Activated CD4-positive, alpha-beta T cell treated with anti-CD3 and anti-CD28 coated beads, Interleukin-10, Interleukin-2, amounts not matched to agents 100 ng/mL and 50 ng/mL, durations not matched to agents 16 hours and 8 hours (primary cell): ENCODE data around the gene TXNRD2.

Experiments used
- DNase-seq: peaks from one replicate; pipeline ENCODE4 v3.0.0-alpha.2; 2020

TXNRD2 gene

DNA sequence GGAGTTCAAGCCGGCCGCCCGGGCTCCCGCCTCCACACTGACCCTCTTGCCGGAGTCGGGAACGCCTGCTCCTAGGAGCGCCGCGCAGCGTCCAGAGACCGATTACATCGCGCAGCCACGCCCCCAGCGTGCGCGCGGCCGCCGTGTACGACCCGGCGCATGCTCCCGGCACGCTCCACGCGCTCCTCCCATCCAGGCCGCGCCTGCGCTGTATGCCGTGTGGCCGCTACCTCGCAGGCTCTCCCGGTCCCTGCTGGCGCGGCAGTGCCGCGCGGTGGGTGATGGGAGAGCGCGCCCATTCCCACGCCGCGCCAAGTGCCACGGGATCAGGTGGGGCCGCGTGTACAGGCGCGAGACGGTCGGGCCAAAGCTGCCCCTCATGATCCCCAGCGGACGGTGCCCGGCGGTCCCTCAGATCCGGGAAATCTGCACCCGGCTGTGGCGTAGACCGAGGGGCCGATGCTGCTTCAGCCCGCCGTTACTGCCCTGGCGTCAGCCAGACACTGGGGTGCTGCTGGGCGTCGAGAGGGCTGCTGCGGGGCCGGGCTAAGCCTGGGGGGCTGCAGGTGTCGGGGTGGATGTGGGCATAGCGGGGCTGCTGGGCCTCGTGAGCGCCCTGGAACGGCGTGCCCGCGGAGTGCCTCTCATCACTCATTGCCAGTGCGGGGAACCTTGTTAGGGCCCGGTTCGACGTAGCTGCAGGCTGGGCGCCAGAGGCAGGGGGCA lies 86.7 kb downstream of the TXNRD2 start, which contains the start of the genes GNB1L and RTL10:
Gene GNB1L, minus strand, starts transcription at position 97 of the 726 bp plus-strand sequence. CDS start 33,519 bp downstream, outside the sequence.
Gene RTL10, minus strand, starts transcription at position 97 of the 726 bp plus-strand sequence. CDS start 2,613 bp downstream, outside the sequence.
- DNase-seq: peak; percentile 98

DNA sequence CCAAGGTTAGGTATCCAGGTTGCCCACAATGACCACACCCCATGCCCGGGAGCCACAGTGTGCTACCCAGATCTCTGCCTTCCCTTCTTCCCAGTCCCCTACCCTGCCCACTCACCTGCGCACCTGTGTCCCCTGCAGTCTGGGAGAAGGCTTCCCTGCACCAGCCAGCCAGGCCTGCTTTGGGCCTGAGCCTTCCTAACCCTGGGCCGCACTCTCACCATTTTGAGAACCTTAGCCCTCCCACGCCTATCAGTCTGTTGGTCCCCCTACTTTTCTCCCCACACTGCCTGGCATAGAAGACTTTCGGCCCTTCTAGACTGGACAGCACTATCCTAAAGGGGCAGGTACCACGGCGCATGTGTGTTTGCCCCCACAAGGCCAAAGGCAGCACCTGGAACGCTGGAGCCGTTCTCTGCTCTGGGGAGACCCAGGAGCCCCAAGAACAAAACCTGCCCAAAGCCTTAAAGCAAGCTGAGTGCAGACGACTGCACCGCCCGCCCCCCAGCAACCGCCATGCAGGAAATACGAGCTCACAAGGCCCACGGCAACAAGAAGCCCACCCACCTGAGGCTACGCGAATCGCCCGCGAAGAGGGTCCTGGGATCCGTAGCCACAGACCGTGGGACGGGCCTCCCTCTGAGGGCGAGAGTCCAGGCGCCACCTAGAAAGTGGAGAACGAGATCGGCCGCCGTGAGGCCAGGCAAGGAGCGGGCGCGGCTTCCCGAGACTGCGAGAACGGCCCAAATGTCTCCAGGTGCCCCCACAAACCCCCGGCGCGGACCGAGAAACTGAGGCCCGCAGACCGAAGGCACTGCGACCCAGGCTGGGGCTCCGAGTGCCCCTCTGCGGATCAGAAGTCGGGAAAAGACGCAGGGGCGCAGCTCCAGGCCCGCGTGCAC lies 87.5 kb downstream of the TXNRD2 start:
- no peak for DNase-seq

DNA sequence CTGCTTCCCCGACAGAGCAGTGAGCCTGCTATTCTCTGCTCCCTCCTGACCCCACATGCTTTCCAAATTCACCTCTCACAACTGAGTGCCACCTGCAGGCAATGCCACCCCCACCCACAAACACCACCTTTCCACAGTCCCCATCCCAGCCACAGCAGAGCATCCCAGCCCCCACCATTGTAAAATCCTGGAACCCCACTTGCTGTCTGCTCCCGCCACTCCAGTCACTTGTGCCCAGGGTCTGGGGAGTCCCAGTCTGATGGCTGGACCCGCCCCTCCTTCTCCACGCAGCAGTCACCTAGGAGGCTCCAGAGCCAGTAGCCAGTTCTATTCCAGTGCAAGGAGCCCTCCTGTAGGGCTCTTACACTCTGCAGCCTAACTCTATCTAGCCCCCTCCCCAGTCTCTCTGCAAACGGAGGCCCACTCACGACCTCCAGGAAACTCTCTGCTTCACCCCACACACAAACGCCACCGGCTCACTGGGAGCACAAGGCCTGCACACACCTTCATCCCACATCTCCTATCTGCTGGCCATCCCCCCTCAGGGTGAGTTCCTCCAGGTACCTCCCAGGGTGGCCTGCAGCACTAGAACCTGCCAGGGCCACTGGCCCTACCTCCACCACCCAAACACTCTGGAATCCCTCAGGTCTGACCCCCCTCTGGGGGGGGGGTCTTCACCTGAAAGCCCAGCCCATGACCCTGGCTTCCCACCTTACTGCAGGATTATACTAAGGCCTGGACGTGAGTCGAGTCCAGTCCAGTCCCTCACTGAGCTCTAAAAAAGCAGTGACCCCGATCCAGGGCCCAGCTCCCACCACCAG lies 88.3 kb downstream of the TXNRD2 start:
- no peak for DNase-seq

DNA sequence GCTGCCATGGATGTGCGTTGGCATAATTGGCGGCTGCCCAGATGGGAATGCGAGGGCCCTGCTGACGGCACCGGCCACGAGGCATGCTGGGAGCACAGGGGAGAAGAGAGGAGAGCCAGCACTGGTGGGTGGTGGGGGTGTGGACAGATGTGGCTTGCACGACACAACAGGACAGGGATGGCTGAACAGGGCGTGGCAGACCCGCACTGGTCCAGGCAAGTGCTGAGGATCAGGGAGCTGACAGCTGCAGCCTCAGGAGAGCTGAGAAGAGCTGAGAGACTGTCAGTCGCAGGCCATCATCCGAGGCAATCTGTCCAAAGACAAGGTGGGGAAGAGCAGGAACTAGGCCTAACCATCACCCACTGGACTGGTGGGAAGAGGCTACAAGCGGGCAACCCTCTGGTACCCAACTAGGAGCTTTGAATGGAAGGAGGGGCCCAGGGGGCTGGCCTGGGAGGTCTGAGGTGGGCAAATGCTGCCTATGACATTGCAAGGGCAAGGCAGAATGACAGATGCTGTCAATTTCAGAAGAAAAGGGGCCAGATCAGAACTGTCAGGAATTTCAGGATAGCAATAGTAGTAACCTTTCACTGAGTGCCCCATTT lies 89.3 kb downstream of the TXNRD2 start:
- DNase-seq: no peak

DNA sequence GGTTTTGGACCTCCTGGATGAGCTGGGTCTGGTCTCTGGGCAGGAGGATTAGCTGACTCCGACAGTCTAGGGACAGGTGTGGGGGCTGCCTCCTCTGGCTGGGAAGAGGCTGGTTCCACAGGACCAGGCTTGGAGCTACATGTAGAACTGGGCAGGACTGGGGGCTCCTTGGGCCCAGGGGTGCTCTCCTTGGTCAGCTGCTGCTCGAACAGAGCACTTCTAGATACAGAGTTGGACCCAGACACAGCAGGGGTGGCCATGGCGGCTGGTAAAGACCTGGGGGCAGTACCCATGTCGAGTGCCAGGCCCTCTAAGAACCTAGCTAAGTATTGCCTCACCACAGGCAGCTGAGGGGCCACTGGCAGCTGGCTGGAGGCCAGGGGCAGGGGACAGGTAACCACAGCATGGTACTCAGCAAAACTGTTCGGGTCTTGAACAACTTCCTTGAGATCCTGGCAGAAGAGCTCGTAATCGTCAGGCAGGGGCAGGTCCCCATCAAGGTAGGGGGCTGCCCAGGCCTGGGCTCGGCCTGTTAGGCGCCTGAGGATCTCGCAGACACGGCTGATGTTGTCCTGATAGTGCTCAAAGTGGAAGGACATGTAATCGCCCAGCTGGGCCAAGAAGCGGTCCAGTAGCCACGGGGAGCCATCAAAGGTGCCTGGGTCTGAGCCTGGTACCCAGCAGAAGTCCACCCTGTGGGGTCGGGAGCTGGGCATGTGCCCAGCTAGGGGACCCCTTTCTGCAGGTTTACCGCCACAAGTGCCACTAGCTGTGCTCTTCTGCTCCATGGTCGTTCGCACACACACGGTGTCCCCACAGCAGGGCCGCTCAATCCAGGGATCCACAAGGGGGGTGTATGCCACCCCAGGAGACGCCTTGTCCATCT lies 90.1 kb downstream of the TXNRD2 start:
- DNase-seq: no peak

DNA sequence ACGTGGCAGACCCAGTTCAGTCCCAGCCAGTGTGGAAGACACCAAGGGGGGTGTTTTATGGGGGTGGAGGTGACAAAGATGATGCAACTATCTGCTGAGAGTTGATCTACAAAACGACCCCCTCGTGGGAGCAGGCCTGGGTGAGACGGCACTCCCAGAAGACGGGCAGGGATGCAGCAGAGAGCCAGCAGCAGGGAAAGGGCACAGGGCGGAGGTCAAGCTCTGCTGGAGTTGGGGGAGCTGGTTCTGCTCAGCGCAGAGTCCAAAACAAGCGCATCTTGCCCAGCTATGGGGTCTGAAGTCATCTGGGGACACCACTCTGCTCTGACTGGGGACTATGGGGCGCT lies 90.9 kb downstream of the TXNRD2 start:
- no peak for DNase-seq

DNA sequence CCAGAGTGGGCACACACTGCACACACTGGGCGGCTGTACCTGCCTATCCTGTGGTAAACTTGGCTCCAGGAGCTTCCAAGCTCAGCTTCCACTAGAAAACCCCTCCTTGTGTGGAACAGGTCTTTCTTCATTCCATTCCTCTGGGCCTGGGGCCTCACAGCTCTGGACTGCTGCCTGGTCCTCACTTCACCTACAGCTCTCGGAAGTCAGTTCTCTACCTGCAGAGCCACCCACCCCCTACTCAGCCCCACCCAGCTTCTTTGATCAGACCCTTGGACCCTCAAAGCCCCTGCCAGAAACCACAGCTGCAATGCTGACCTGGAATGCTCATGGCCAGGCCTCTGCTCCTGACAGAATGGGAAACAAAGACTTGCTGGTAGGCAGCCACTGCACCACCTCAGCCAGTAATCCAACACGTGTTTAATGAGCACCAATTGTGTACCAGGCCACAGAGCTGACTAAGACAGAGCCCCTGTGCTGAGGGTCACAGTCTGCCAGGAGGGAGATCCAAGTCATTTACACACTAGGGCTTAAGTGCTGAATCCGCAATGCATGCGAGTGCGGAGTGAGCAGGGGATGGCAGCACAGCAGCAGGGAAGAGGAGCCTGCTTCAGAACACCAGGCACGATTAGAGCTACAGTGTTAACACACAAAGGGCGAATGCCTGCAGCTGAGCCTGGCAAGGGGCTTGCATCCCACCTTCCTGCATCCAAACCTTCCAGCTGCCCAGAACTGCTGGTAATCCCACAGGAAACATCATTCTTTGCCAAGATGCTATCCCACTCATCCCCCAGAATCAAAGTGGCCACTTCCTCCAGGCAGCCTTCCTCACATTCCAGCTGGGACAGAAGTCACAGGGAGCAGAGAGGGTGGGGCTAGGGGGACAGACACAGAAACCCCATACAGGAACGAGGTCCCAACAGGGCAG lies 91.5 kb downstream of the TXNRD2 start:
- no peak for DNase-seq

DNA sequence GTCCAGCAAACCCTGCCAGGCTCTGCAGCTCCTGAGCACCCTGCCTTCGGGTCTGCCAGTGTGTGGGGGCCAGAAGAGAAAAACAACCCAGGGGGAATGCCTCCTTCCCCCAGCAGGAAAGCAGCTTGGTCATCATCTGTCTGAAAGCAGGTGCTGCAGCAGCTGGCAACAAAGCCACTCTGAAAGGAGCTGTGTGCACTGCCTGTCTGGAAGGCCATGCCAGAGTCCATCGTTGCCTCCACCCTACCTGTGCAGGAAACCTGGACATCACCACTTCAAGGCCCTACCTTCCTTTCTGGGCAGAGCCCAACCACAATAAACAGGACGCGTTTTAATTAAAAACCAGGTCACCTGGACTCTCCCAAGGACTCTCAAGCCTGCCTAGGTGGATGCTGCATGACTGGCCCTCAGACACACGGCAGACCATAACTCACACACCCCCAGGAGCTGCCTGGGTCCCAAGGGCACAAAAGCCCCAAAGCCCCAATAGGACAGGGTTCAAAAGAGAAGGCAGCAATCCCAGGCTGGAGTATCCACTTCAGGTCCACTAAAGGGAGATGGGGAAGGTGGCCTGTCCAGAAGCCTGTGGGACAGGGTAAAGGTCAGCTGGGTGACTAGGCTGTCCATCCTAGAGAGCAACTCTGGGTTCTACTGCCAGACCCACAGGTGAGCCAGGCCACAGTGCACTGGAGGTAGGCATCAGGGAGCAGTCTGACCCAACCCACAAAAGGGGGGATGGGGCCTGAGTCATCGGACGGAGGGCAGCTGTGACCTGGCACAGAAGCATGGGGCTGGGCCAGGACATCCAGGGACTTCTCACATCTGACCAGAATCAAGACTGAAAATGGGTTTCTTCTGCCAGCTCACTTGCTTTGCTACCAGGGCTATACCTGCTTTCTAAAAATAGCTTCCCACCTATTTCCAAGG lies 93.1 kb downstream of the TXNRD2 start:
- DNase-seq: no peak

DNA sequence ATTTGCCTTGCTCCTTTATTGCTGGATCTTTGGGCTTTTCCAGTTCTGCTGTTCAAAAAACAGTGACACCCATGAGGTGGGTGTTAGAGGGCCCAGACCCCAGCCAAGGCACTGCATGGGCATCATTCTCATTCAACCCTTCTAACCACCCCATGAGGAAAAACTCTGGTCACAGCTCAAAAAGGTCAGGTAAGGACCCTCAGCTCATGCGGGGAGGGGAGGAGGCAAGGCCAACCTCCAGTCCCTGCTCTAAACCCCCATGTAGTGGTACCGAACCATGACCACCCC lies 94.3 kb downstream of the TXNRD2 start:
- no peak for DNase-seq

DNA sequence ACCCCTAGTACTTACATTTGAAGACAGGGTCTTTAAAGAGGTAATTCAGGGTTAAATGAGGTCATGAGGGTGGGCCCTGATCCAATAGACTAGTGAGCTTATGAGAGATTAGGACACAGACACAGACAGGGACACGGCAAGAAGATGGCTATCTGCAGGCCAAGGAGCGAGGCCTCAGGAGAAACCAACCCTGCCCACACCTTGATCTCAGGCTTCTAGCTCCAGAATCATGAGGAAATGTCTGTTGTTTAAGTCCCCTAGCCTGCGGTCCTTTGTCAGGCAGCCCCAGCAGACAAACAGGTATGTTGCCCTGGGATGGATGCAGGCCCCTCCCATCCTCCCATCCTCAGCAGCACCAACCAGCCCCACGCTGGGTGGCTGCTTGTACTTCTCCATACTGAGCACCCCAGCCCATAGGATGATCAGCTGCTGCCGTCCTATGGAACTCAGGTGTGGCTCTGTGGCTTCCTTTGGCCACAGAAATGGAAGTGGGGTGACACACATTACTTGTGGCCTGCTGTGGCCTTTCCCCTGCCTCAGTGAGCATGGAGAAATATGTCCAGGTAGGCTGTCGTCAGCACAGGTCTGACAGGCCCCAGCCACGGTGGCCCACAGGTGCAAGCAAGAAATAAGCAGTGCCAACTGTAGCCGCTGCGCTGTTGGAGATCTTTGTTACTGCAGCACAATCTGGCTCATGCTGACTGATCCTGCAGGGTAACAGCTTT lies 94.8 kb downstream of the TXNRD2 start:
- DNase-seq: no peak

DNA sequence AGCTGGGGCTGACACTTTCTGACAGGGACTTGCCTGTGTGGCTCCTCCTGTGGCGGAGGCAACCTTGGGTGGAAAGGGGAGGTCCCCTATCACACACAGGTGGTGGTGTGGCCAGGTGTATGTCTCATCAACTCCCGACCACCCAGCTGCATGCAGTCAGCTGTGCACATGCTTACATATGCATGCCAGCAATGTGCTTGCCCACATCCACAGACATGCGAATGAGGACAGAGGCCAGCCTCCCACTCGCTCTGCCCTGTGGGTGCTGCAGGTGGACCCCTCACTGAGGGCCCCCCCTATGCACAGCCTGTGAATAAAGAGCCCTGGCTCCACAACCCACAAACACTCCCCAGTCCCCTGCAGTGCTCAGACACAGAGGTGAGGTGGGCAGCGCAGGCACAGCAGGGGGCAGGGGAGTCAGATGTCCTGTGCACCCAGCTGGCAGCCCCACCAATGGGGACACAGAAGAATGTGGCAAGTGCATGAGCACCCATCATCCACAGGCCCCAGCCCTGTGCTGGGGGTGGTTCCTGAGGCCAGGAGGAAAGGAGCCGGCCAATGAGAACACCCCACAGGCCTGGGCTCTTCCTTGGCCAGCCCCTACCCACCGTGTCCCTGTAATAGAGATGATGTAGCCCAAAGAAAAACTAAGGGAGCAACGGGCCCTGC lies 96.4 kb downstream of the TXNRD2 start:
- DNase-seq: no peak

DNA sequence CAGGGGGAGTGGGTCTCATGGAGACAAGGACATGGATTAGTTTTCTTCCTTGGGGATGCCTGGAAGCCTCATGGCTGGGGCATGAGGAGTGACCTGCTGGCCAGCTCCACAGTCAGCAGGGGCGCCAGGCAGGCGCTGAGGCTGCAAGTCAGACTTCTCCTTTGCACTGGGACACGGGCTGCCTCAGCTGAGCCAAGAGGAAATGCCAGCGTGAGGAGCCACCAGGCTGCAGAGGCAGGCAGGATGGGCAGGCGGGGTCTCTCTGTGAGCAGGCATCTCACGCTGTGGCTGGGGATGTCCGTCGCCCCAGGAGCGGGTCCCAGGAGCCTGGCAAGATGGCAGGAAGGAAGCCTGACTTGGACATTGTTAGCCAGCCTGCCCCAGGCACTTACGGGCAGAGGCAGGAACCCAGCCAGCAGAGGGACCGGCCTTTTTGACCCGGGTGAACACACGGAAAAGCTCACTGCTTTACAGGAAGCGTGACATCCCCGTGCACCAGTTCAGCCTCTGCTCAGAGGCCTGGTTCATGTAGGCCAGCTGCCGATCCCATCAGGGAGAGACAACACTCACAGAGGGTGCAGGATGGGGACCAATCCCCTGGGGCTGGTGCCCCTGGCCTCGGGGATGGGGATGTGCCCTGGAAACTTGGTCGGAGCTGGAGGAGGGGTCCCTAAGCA lies 97.1 kb downstream of the TXNRD2 start:
- DNase-seq: peak; percentile 23

DNA sequence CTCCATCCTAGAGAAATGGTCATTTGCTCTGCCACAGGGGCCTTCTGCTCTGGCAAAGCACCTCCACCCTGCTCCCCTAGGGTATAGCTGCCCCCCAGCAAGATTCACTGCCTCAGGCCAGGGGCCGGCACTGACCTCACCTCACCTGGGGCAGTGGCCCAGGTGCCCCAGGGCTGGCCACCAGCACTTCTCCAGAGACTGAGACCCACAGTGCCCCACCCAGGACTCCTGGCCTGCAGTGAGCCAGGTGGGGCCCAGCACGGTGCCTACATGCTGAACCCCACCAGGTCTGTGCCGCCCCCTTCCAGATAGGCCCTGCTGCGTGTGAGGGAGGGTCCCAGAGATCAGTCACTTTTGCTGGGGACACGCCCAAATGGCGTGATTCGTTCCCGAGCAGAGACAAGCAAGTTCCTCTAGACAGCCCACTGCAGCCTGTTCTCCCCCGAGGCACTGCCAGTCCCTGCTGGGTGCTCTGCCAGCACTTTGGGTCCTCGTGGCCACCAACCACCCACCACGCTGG lies 97.7 kb downstream of the TXNRD2 start:
- no peak for DNase-seq

DNA sequence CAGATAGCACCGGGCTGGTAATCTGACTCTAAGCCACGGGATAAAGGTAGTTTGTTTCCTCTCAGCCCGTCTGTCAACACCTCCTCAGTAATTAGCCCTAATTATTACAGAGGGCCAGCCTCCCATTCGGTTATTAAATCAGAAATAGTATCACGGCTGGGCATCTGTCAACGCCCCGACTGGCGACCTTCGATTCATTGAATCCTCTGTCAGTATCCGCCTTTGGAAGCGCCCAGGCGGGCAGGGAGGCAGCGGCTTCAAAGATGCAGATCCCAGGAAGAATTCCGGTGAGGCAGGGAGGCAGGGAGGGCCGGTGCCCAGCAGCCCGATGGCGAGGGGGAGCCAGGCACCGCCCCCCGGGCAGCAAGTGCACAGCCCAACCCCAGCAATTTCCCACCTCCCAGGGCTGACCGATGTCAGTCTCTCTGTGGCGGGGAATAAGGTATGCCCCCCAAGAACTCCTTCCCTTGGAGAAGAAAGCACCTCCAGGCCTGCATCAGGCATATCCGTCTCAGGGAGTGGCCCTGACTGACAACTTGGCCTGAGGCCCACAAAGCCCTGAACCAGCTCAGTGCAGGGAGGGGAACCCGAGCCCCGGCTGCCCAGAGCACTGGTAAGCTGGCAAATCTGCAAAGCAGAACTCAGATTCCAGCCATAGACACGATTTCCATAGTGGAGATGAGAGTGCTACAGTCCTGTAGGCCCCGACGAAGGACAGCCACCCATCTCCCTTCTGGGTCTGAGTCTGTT lies 98.3 kb downstream of the TXNRD2 start:
- DNase-seq: no peak

DNA sequence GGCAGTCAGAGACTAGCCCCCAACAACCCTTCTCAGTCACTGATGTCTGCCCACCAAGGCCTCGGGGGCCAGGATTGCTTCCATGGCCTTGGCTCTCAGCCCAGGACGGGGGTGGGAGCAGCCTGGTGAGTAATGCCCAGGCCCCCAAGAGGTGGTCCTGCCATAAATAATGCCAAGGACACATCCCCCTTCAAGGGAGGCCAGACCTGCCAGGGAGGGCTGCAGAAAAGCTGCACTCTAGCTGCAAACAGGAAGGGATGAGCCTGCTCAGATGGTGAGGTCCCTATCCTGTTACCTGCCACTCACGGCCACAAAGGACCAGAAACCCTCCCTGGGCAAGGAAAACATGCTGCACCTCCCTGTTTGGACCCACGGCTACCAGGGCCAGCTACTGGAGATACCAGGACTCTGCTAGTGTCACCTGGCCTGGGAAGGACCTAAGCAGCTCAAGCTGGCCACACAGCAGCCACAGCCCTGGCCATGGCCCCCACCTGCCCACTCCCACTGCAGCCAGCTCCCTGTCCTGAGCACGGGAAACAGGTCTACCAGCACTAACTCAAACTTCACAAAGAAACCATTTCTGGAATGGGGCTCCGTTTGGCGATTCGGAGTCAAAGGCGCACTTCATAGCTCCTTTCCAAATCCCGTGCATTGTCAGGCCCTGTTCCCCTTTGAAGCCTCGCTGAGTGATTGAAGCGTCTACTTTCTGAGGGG lies 99.1 kb downstream of the TXNRD2 start:
- no peak for DNase-seq
